NOMO-1 treated with DMSO at 0.1 percent for 48 hours (cell line): ENCODE measurements around the gene MYH10.

Experiments
- DNase-seq: peaks from one replicate; lab custom pipeline; 2025; ENCODE audit not compliant: unreplicated experiment; lab: John Stamatoyannopoulos, UW

MYH10 gene

GRCh38 chr17:8610558-8610957, 20.0 kb downstream of the MYH10 start:
- no peak for DNase-seq

- no peak for DNase-seq
These were observed 20.6 kb downstream of the MYH10 start for GRCh38 chr17:8609910-8610309.

DNA sequence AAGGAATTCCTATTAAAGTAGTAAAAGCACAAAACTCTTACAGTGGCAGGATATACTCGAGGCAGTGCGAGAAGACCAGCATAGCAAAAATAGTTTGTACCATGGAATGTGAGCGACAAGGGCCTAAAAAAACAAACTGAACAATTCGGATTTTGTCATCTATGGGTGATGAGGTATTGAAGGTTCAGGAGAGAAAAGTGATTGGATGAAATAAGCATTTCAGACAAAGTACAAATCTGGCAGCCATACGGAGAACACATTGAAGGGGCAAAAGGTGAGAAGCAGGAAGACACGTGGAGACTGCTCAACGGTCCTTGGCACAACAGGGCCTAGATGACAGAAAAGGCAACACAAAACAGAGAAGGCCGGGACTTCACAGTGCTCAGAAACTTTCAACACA, 22.5 kb downstream of the MYH10 start:
- DNase-seq: no peak

GRCh38 chr17:8606401-8606800, 24.1 kb downstream of the MYH10 start:
- no peak for DNase-seq

- DNase-seq: no peak
These were observed 27.8 kb downstream of the MYH10 start for GRCh38 chr17:8602679-8603078.

GRCh38 chr17:8599351-8600011, 31.0 kb downstream of the MYH10 start:
- no peak for DNase-seq

DNA sequence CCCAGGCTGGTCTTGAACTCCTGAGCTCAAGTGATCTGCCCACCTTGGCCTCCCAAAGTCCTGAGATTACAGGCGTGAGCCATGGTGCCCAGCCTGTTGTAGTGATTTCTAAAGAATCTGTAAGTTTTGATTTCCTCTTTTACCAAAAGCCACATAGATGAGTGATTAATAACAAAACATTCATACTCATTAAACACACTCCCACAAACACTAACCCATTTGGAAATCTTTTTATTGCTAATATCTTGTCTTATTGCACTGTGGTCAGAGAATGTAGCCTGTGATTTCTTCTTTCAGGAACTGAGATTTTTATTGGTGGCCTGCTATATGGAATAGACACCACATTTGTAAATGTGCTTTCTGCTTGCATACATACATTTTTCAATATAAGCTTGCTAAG, 31.6 kb downstream of the MYH10 start:
- no peak for DNase-seq

DNA sequence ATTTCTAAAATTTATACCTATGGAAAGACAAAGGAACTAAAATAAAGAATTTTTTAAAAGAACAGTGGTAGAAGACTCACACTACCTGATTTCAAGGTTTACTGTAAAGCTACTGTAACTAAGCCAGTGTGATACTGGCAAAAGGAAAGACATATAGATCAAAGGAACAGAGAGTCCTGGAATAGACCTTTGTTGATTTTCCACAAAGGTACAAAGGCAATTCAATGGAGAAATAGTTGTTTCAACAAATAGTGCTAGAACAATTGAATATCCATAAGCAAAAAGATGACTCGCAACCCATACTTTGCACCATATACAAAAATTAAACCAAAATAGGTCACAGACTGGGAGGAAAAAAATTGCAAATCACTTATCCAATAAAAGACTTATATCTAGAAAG, 36.7 kb downstream of the MYH10 start:
- DNase-seq: no peak

GRCh38 chr17:8593276-8593675, 37.2 kb downstream of the MYH10 start:
- DNase-seq: no peak

GRCh38 chr17:8588877-8589554, 41.5 kb downstream of the MYH10 start:
- no peak for DNase-seq

- no peak for DNase-seq
These were observed 43.8 kb downstream of the MYH10 start for GRCh38 chr17:8586766-8587165.

DNA sequence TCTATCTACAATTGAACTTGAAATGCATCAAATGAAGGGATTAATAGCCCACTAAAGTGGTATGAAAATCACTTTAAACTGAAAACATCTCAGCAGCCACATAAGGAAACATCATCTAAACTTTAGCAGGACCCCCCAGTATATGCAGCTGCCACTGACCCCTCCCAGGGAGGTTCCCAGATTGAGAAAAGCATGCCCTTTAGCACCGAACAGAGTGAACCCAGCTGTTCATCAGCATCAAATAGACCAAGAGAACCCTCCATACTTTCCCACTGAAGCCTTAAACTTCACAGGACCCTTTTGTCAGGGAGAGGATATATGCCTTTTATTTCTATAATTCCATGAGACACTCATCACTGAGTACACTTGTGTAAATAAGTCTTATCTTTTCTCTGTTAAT, 44.6 kb downstream of the MYH10 start:
- no peak for DNase-seq

GRCh38 chr17:8583954-8584353, 46.6 kb downstream of the MYH10 start:
- DNase-seq: no peak

DNA sequence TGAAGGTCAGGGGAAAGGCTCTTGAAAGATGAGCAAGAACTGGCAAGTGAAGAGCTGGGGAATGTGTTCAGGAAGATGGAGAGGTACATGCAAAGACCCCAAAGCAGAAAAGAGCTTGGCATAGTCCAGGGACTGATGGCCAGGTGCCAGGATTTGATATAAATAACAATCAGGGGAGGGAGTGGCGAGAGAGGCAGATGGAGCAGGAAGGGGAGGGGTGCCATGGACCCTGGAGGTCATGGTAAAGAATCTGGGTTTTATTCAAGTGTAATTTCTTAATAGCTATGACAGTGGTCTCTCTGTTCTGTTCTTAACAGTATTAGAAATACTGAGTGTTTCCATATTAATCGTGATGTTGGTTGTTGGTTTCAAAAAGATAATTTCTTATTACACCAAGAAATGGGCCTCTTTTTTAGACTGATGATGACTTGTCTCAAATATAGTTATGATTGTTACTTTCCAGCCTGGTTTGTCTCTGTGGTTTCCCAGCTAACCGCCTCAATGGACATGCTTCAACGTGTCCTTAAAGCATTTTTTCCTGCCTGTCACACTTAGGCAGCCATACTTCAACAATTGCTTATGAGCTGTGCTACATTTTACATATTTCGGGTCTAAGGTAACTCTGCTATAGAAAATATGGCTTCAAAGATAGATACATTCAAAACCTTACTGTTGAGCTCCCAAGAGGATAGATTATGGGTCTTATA, 49.4 kb downstream of the MYH10 start:
- no peak for DNase-seq

GRCh38 chr17:8577868-8578267, 52.7 kb downstream of the MYH10 start:
- DNase-seq: no peak

GRCh38 chr17:8576559-8577294, 53.8 kb downstream of the MYH10 start:
- DNase-seq: no peak

DNA sequence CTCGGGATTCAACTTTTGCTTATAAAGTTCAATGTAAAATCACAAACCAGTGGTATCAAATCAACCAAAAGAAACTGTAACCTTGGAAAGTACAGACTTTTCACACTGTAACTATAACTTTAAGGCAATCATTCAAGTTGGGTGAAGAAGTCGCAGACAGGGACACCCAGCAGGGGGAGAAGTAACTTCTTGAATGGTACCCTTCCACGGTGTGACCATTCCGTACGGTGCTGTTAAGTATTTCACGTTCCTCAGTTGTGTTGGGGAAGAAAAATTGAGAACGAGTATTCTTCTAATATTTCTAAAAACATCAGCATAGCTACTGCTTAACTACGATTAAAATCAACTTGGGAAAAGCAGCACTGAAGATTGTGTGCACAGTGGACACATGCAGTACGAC, 55.8 kb downstream of the MYH10 start:
- no peak for DNase-seq

DNA sequence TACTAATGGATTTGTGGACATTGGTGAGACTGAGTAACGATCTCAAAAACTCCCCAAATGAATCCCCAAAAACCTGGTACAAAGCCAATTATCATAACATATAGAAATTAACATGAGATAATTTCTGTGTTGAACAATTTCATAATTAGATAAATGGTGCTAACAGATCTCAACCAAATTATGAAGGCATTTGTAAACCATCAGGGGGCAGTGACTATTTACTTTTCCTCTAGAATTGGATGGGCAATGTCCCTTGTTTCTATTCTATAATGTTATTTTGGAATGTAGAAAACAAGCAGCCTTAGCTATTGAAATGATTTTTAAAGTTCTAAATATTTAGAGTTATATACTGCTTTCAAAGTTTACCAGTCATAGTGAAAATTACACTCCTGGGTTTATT, 57.8 kb downstream of the MYH10 start:
- DNase-seq: no peak

DNA sequence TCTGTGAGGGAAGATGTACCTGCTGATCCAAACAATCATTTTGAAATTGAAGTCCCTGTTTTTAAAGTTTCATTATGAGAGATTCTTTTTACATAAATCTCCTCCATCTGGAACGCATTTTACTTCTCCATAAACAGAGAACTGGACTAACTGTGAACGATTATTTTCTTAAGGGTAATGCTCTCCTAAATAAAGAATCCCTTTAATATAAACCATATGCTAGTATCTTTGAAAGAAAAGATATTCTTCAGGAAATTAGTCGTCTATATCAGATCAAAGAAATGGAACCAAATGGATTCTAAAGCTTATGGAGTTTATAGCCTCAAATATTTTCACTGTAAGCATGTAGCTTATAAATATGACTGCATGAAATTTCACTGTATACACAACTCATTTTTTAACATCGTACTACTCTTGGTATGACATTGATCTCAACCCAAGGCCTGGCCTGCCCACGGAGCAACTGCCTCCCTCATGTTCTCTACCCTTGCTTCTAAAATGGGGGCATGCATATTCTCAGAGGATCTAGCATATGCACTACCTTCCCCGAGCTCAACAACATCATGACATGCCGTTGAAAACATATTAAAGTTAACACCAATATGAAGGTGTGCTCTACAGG, 66.4 kb downstream of the MYH10 start:
- DNase-seq: no peak

- no peak for DNase-seq
These were observed 67.3 kb downstream of the MYH10 start for GRCh38 chr17:8563024-8563776.

DNA sequence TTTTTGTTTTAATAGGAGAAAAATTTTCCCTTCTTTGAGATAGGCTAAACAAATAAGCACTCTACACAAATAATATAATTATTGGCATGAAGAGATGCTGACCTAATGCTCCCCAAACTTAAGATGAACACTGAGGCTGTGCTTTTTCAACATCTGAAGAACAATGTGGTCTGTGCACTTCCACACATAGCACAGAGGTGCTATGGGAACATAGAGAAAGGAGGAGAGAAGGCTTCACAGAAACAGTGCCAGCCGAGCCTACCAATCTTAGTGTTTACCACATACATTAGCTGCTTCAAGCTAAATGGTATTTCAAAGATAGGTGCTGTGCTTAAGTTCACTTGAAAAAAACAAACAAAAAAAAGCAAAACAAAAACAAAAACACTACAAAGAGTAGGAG, 72.4 kb downstream of the MYH10 start:
- no peak for DNase-seq
